NCI-H1694 treated with DMSO at 0.1 percent for 48 hours (cell line): Measurements from ENCODE around the gene HSPA12A.

Experiments used
- DNase-seq: peaks from one replicate; lab custom pipeline; 2025; lab: John Stamatoyannopoulos, UW

Gene HSPA12A

GRCh38 chr10:116771101-116771958, 29.0 kb upstream of the HSPA12A start:
- no peak for DNase-seq

GRCh38 chr10:116770281-116770680, 27.9 kb upstream of the HSPA12A start:
- DNase-seq: no peak

GRCh38 chr10:116769791-116770190, 27.4 kb upstream of the HSPA12A start:
- DNase-seq: no peak

GRCh38 chr10:116769368-116769767, 27.0 kb upstream of the HSPA12A start:
- DNase-seq: no peak

GRCh38 chr10:116768786-116769185, 26.4 kb upstream of the HSPA12A start:
- DNase-seq: no peak

- DNase-seq: no peak
Observed at GRCh38 chr10:116766837-116767634, 24.7 kb upstream of the HSPA12A start.

- no peak for DNase-seq
Observed at GRCh38 chr10:116766241-116766827, 24.0 kb upstream of the HSPA12A start.

GRCh38 chr10:116765648-116766081, 23.3 kb upstream of the HSPA12A start:
- no peak for DNase-seq

GRCh38 chr10:116764979-116765378, 22.6 kb upstream of the HSPA12A start:
- DNase-seq: no peak

GRCh38 chr10:116763440-116763839, 21.1 kb upstream of the HSPA12A start:
- DNase-seq: no peak

- DNase-seq: no peak
Observed at GRCh38 chr10:116761883-116762282, 19.5 kb upstream of the HSPA12A start.

- no peak for DNase-seq
Observed at GRCh38 chr10:116760919-116761318, 18.6 kb upstream of the HSPA12A start.

GRCh38 chr10:116757246-116757645, 14.9 kb upstream of the HSPA12A start:
- no peak for DNase-seq

GRCh38 chr10:116756277-116756676, 13.9 kb upstream of the HSPA12A start:
- no peak for DNase-seq

GRCh38 chr10:116753759-116754158, 11.4 kb upstream of the HSPA12A start:
- DNase-seq: no peak

- DNase-seq: no peak
Observed at GRCh38 chr10:116752969-116753665, 10.8 kb upstream of the HSPA12A start.

GRCh38 chr10:116752563-116752962, 10.2 kb upstream of the HSPA12A start:
- no peak for DNase-seq

- no peak for DNase-seq
Observed at GRCh38 chr10:116748471-116748870, 6.1 kb upstream of the HSPA12A start.

- DNase-seq: no peak
Observed at GRCh38 chr10:116748041-116748440, 5.7 kb upstream of the HSPA12A start.

GRCh38 chr10:116747325-116747724, 5.0 kb upstream of the HSPA12A start:
- no peak for DNase-seq

- no peak for DNase-seq
Observed at GRCh38 chr10:116744885-116745284, 2.5 kb upstream of the HSPA12A start.

- no peak for DNase-seq
Observed at GRCh38 chr10:116744163-116744753, 1.9 kb upstream of the HSPA12A start.
